T-helper 2 cell (primary cell): ENCODE results near the gene TIAM2.

ENCODE experiments used
- DNase-seq, 5 experiments: peaks; one replicate each; pipeline versions ENCODE4 v3.0.0 to v3.0.0-alpha.2; 2012 to 2022

Gene TIAM2

DNA sequence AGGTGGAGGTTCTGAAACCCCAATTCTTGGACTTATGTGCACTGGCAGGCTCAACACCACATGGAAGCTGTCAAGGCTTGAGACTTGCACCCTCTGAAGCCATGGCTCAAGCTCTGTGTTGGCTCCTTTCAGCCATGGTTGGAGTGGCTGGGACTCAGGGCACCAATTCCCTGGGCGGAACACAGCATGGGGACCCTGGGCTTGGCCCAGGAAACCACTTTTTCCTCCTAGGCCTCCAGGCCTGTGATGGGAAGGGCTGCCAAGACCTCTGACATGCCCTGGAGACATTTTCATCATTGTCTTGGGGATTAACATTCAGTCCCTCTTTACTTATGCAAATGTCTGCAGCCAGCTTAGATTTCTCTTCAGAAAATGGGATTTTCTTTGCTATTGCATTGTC is 242.5 kb downstream of the TIAM2 start:
- no peak for DNase-seq

DNA sequence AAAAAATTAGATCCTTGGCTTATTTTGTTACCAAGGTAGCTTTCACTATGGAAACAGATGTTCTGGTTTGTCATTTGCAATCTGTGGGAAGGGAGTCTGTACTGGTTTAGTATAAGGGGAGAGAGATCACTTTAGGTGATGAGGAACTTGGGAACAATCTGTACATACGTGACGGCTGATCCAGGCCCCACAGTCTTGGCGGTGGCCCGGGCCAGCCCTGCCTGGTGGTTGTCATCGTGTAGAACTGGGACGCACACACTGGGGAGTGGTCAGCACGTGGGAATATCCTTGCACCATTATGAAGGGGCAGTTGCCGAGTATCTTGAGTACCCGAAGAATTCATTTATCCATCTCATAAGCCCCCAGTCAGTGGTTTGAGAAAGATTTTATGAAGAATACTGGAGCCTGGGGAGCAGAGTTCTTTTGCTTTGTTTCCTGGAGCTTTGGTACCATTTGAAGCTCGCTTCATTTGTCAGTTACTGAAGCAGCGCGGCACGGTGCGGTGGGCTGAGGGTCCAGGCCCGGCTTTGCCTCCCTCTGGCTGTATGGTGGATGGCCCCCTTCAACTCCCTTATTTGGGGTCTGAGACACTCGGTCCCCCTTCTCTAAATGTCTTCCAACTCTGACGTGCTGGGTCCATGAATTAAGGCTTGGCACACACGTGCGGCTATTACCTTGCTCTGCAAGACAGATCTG is 245.9 kb downstream of the TIAM2 start:
- DNase-seq, result no peak

DNA sequence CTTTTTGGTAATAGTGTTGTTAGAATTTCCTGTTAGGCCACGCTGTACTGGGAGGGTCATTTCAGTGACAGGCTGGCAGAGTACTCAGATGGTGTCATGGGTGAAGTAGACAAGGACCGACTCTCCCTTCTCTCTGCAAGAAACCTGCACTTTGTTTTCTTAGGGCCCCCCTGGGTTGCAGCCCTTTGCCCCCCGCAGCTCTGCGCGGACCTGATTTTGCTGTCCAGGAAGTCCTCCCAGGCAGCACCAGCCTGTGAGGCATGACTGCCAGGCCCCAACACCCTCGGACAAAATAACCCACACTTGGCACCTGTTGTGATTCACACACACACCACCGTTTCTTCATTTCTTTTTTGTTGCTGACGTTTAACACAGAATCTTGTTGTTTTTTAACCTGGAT is 246.9 kb downstream of the TIAM2 start:
- no peak for DNase-seq

DNA sequence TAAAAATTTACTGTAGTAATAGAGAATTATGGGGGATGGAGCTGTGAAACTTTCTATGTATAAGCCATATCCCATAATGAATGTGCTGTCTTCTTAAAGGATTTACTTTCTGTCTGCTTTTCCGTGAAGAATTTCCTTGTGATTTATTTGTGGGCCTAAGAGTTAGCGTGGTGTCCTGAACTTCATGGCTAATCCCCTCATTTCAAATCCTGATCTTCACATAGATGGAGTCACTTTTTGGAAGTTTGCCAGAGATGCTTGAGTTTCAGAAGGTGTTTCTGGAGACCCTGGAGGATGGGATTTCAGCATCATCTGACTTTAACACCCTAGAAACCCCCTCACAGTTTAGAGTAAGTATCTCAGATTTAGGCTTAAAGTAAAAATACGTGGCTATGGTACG is 249.3 kb downstream of the TIAM2 start:
- no peak for DNase-seq

DNA sequence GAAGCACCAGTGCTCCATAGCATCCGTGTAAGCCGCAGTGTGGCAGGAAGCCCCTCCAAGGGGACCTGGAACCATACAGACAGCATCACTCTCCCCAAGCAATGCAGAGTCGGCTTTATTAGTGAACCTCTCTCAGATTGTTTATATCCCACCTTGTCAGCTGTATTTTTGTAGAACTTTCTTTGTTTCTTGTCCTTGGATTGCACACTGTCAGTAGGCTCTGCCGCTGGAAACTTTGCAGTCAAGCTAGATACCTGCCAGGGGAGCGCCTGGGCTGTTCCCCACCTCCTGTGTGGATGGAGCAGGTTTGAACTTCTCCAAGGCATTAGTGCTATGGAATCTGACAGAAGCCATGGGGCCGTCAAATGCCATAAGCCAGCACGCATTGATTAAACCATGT is 250.1 kb downstream of the TIAM2 start:
- DNase-seq, result no peak

DNA sequence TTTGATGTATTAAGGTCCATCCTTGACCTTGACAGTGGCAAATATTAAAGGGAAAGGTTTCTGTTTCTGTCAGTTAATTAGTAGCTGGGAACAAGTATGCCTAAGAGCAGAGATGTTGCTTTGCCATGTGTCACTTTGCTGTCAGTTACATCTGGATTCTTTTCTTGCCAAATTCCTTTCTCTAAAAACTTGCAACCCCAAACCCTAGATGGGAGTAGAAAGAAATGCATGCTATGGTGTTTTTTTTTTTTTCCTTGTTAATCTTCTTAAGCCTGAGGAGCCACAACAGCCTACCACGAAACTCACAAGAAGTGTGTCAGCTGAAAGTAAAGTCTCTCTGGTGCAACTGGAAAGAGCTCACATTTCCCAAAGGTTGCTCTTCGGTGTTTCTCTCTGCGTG is 250.7 kb downstream of the TIAM2 start:
- no peak for DNase-seq

DNA sequence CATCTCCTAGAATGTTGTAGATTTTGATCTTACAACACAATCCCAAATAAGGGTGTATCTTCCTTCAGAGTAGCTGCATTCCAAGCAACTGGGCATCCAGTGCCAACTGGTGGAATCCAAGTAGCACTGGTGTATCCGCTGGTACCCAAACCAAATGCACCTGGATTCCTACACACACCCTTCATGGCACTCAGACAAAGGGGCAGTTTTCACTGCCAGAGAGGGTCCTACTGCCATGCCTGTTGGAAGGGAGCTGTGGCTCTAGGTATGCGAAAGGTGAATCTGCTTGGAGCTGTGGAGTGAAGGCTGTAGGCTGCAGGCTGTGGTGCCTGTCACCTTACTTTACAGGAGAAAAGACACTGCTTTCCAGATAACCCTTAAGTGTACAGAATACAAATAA is 251.7 kb downstream of the TIAM2 start:
- DNase-seq, result no peak

DNA sequence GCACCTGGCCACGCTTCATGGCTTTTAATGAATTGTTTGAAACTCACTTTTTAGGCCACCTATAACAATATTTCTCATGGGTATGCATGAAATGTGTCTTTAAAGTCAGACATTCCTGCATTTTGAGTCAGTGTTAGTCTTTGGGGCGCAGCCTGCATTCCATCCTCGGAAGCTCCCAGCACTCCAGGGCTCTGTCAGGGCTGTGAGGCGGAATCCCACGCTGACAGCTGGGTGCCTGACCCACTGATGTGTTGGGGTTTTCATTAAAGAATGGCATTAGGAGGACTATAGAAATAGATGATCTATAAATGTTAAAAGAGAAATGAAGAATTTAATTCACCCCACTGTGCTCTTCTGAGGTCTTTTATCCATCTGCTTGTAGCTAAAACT is 252.5 kb downstream of the TIAM2 start:
- no peak for DNase-seq

DNA sequence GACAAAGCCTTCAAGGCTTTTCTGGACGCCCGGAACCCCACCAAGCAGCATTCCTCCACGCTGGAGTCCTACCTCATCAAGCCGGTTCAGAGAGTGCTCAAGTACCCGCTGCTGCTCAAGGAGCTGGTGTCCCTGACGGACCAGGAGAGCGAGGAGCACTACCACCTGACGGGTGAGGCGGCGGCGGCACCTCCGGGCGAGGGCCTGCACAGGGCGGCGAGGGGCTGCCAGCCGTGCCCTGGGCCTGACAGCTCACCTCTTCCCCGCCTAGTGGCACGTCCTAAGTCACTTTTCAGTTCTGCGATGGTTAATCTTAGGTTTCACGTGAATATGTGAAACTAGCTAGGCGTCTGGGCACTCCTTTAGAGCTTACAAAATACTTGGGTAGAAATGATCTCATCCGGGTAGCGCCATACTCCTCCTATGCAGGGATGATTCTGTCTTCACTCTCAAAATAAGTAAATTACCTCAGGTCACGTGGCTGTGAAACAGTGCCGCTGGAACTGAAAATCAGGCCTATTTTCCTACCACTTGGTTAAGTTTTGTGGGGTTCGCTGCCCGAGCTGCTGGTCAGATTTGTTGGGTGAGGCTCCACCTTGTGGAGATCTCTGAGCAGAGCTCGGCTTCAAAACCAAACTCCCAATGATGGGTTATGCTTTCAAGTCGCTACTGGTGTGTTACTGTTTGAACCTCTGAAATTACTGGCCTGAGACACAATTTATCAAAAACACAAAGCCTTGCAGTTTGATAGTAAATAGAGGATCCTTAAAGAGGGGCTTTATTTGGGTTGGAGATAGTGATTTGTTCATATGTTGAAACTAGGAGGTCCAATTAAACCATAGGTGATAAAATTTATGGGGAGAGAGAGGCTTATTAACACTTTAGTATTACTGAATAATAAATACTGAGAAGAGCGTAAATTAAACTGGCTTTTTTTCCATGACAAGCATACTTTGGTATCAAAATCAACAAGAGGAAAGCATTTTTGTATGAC is 253.2 kb downstream of the TIAM2 start:
- DNase-seq, result peak in 2 of 5 experiments; percentile 12 to 57

DNA sequence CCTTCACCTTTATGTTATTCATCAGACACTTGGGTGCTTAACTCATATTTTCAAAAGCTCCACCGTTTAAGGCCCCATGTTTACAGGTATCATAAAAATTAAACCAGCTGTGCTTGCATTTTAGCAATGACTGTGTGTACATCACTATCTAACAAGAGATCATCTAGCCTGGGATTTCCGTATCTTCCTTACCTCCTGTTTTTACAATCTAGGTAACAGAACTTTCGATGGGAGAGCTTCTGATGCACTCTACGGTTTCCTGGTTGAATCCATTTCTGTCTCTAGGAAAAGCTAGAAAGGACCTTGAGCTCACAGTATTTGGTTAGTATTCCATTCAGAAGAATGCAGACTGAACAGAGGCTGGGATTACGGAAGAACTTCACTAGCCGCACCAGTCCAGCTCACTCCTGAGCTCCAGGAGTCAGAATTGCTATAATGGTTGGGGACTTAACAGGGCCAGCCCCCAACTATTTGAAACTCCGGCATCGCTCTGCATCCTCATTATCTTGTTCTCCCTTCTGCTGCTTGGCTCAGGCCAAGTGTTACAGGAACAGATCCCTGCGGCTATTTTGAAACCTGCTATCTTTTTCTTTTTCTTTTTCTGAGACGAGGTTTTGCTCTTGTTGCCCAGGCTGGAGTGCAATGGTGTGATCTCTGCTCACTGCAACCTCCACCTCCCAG is 255.7 kb downstream of the TIAM2 start:
- no peak for DNase-seq

DNA sequence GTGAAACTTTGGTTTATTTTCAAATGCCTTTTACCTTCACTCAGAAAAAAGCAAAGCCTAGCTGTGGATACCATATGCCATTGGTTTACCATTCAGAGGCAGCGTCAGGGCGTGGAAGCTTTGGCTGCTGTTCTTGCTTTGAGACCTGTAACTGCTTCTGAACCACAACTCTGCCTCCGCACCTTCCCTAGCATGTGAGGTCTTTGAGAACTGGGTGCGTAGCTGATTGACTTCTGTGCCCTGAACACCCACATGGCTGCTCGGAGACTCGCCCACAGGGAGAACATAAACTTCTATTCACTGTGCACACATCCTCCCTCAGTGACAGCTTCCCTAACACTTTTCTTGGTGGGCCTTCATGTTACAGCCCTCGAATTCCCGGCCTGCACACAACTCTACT is 257.5 kb downstream of the TIAM2 start:
- DNase-seq, result no peak

DNA sequence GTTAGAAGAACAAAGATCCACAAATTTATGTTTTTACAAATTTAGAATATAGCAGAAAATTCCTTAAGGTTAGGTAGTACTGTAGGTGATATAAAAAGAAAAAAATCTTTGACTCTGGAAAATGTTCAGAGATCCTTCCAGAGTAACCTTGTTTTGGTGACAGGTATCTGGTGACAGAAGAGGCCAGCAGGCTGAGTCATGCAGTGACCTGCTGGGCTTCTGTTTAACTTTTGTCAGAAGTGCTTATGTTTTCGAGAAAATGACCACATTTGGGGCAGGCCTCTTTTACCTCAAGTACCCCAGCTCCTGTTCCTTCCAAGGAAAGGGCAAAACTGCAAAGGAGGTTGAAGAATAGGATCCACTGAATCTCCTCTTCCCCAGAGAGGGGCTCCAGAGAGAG is 258.2 kb downstream of the TIAM2 start:
- no peak for DNase-seq

DNA sequence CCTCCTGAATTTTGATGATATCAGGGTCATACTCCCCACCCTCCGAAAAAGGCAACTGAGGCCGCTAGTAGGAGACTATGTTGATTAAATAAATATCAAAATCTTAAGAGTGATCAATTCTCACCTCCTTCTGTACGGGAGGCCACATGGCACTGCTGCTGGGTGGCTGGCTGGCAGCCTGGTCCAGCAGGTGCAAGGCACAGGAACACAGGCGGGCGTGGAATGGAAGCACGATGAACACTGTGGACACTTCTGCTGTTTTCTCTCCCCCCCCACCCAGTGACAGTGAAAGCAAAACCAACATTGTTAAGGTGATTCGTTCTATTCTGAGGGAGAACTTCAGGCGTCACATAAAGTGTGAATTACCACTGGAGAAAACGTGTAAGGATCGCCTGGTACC is 259.0 kb downstream of the TIAM2 start:
- no peak for DNase-seq

DNA sequence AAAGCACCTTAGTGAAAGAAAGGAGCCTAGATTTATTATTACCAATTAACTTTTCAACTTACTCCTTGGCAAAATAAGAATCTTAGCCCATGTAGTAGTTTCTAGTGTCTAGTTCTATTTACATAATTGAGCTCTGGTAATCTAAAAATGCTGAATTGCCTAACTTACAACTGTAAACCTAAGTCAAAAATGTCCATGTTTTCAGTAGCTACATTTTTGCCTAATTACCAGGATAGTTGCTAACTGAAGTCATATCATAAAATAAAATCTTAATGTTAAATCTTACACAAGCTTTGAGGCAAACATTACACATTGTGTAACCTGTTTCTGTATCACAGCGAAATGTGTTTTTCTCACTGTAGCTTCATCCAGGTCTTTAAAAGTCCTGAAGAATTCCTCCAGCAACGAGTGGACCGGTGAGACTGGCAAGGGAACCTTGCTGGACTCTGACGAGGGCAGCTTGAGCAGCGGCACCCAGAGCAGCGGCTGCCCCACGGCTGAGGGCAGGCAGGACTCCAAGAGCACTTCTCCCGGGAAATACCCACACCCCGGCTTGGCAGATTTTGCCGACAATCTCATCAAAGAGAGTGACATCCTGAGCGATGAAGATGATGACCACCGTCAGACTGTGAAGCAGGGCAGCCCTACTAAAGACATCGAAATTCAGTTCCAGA is 261.1 kb downstream of the TIAM2 start:
- DNase-seq, result no peak

DNA sequence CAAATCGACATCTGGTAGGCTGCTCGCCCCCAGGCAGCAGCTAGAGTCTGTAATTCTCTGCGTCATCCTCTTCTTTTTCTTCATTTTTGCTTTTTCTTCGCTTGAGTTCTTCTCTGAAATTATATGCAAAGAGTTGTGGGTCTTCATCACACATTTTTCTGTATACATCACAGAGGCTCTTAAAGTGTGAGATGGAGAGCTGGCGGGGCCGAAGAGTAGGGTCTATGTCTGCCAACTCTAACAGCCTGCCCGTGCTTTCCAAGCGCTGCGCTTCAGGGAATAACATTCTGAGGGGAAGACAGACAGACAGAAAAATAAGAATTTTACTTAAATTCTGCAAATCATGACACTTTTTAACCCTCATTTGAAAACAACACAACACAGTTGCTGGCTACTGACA is 262.7 kb downstream of the TIAM2 start:
- no peak for DNase-seq

DNA sequence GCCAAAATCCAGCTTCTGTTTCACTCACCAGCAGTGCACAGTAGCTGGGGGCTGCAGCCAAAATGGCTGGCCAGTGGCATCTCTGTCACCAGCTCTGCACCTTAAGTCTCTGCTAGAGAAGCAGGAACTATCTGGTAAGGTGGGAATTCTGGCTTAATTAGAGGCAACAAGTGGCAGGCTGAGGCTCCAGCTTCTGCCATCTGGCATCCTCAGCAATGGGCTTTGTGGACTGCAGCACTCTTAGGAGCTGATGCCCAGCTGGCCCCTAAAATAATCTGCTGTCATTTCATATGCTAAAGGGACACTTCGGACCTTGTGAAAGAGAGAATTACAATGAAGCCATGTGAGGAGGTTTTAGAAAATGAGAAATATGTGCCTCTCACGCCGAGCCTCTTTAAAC is 264.1 kb downstream of the TIAM2 start:
- no peak for DNase-seq

DNA sequence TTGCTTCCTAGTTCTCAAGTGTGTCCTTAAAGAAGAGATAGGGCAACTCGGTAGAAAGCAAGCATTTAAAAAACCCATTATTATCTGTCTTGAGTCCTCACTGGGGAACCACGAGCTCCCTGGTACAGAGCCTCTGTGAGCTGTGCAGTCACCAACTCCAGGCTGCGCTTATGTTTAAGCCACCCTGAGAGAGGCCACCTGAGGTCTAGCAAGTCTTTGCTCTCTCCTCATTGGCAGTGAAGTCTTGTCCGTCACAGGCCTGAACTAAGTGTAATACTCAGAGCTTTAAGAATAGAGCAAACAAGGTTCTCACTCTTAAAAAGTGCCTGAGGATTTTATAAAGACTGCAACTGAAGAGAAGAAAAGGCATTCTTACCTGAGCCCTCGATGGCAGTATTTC is 264.8 kb downstream of the TIAM2 start:
- DNase-seq, result no peak

DNA sequence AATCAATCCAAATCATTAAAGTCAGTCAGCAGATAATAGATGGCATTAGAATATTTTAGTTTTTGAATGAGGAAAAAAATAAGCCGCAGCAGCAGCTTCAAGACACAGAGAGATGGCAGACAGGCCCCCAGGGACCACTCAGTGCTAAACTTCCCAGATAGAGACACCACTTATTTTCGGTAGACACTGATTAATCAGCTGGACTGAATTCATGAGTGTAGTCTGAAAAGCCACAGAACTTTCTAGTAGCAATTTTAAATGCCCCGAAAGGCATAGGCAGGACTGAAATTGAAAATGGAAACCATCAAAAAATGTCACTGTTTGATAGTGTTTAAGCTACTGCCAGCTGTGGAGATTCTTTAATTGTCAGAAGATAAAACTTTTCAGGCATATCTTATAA is 265.6 kb downstream of the TIAM2 start:
- DNase-seq, result no peak

DNA sequence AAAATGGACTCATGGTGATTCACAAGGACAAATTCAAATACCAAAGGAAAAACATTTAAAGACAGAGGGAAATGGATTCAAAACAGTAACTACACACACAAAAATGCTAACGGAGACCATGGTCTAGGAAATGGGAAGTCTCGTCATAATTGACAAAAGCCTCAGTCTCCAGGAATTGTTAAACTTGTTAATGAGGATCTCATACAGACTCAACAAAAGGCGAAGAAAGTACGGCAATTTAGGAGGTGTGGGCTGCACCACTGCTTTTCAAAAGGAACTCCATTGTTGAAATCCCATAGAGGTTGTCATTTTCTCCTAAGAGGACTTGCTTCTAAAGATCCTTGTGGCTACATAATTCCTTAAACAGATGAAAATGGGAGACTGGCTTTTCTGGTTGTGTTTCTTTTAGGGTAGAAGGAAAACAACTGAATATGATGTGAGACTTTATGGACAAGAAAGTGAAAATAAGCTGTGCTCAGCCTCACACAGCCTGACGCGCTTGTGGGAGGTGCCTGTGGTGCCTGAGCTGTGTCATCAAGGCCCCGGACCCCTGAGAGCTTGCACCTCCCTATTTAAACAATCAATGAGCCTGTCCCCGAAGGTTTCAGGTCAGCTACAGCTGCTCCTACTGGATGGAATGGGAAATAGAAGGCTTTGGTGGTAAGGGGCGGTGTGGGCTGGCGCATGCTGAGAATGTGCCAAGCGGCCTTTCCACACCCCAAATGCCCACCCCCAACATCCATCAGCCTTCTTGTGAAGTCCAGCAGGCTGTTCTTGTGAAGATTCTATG is 266.2 kb downstream of the TIAM2 start:
- peak in 1 of 5 experiments; percentile 20 for DNase-seq

DNA sequence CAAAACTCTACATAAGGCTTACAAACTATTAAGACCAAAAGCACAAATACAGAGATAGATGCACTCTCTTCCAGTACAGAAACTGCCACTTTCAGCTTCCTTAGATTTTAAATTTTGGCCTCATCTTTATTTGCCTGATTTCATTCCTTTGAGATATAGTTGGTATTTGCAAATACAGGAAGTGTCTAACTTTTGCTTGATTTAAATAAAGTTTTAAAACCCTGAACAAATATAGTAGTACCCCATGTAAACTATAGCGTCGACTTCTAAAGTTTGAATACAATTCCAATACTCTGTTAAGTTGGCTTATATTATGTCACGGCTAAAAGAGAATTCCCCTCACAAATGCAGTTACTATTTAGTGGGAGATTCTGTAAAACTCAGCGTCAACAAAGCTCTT is 267.5 kb downstream of the TIAM2 start:
- DNase-seq, result no peak

DNA sequence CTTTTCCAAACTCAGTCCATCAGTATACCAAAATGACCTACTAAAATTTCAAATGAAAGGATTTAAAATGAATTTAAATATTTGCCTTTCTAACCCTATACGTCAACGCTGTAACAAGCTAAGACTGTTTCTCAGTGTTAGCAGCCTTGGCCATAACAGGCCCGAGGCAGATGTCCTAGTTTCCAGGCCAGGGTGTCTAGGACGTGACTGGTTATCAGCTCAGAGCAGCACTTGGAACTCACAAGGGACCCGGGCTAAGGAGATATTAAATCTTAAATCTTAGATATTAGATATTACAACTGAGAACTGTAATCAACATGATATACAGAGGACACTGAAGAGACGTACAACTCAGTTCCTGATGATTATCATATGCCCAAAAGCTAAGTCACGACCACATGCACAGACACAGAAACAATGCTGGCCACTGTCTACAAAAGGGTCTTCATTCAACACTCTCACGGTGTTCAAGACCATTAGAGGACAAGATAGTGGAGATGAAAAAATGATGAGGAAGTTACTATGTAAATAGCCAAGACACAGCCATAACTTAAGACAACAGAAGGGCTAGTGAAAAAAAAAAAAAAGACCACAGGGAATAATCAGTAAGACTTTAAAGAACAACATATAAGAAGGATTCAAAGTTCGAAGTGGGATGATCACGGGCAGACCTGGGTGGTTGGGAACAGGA is 268.4 kb downstream of the TIAM2 start, which contains the start of gene CLDN20:
TSS of gene CLDN20 (plus strand) at position 641 of the 691 bp plus-strand sequence. CDS start 11,707 bp downstream, outside the sequence.
- DNase-seq, result no peak
